HFF-Myc (cell line): ENCODE results near the gene PKN1.

ENCODE experiments used
- DNase-seq: peaks from one replicate; pipeline ENCODE4 v3.0.0-alpha.2; 2011; ENCODE audit warnings: low read depth; ENCODE audit errors: extremely low read depth
- H3K4me3 ChIP-seq: replicated peaks from 2 replicates; pipeline ENCODE4 v1.5.1; 2011; ENCODE audit warnings: low read depth, mild to moderate bottlenecking, control low read depth, low read length
- CTCF ChIP-seq: IDR thresholded peaks from 2 replicates; pipeline ENCODE4 v1.5.1; 2012; ENCODE audit warnings: mild to moderate bottlenecking, low read depth, low read length, control low read depth; ENCODE audit errors: missing control alignments

The PKN1 gene

DNA sequence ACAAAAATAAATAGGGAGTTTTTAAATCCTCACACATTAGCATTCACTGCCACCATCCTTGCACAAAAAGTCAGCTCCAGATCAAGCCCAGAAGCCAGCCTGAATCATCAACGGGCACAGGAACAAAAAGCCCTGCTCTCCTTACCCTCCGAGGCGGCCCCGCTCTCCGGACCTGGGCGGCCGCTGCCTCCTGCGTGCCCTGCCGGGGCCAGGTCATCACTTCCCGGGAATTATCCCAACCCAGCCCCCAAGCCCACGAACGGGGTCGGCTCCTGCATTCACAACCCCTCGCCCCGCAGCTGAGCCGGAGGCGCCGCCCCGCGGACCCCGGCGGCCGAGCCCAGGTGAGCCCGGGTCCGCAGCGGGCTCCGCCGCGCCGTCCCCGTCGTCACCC lies 84.3 kb downstream of the PKN1 start:
- no peak for DNase-seq
- H3K4me3 ChIP-seq = peak overlapping the region; percentile 87
- no peak for TF ChIP-seq CTCF

GRCh38 chr19:14517840-14518505 lies 84.9 kb downstream of the PKN1 start, which contains the start of gene DNAJB1:
DNAJB1 (minus strand) TSS chr19:14518397; CDS start chr19:14518349, 48 bp downstream.
- DNase-seq = no peak
- H3K4me3 ChIP-seq = peak within 1 kb of the TSS; percentile 87
- TF ChIP-seq CTCF = no peak

- DNase-seq = no peak
- H3K4me3 ChIP-seq = no peak overlapping the region
- no peak for TF ChIP-seq CTCF
Measured at GRCh38 chr19:14519245-14519859, 86.2 kb downstream of the PKN1 start.

DNA sequence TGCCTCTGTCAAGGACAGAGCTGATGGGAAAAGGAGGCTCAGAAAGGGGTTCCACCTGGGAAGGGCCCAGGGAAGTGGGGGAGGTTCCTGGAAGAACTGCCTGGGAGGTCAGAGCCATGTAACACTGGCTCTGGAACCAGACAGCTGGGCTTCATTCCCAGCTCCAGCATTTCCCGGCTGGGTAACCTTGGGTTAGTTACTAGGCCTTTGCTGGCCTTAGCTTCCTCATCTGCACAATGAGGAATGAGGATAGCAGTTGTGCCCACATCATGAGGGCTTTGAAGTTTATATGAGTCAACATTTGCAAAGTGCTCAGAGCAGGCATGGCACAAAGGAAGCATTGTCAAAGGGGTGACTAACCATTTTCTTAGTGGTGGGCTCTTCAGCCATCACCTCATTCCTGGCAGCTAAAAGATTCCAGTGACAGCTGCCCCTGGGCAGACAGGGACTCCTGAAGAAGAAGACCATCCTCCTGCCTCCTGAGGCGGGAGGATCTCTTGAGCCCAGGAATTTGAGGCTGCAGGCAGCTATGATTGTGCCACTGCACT lies 86.8 kb downstream of the PKN1 start:
- no peak for TF ChIP-seq CTCF
- H3K4me3 ChIP-seq = no peak overlapping the region
- DNase-seq = no peak

DNA sequence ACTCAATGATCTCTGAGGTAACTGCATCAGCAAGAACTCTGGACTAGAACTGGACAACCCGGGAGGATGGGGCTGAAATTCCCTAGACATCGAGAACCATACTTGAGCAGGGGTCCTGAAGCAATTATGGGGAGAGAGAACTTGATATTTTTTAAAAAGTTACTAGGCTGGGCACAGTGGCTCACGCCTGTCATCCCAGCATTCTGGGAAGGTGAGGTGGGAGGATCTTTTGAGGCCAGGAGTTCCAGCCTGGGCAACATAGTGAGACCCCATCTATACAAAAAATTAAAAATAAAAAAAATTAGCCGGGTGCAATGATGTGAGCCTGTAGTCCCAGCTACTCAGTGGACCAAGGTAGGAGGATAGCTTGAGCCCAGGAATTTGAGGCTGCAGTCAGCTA lies 87.4 kb downstream of the PKN1 start:
- no peak for DNase-seq
- TF ChIP-seq CTCF = no peak
- no peak overlapping the region for H3K4me3 ChIP-seq
